ENCODE measurements around the gene ERC1.
"Not testable (repeated sequence)": the region's sequence is repeated elsewhere in the genome, so short reads cannot be mapped to it uniquely, and the experiment has no call there.

The ERC1 gene

DNA sequence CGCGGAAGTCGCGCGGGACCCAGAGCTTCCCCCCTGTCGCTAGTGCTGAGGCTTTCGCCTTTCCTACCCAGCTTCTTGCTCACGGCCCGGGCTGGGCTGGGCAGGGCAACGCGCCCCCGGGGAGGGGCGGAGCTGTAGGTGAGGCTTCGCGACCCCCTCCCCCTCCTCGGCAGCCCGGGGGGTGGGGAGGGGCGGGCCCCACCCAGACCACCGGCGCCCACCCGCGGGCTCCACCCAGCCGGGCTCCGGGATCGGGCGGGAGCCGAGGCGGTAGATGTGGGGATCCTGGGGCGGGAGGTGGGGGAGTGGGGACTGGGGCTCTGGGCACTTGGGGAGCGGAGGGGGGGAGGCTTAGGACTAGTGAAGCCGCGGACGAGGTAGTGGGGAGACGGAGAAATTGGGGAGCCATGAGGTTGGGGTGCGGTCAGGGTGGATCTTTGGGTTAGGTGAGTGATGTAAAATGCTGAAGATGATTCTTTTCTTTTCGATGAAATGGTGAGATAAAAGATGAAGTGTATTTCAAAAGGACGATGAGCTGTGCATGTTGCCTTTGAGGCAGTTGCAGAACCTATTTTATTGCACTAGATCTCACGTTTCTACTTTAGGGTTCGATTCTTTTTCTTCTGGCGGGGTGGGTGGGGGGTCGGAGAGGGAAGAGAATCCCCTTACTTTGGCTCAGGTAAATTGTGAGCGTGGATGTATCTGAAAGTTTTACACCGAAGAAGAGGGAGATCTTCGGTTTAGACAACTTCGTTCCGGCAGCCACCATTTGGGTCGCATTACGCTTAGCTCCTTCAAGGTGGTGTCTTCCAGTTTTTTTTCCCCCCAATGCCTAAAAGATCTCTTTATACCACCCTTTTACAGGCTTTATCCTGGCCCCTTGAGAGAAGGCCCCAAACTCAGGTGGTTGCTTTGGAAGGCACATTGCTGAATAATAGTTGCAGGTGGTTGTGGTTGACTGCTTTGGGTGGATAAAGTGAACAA, 619 bp downstream of the ERC1 start:
- TF ChIP-seq, protein P1, sequence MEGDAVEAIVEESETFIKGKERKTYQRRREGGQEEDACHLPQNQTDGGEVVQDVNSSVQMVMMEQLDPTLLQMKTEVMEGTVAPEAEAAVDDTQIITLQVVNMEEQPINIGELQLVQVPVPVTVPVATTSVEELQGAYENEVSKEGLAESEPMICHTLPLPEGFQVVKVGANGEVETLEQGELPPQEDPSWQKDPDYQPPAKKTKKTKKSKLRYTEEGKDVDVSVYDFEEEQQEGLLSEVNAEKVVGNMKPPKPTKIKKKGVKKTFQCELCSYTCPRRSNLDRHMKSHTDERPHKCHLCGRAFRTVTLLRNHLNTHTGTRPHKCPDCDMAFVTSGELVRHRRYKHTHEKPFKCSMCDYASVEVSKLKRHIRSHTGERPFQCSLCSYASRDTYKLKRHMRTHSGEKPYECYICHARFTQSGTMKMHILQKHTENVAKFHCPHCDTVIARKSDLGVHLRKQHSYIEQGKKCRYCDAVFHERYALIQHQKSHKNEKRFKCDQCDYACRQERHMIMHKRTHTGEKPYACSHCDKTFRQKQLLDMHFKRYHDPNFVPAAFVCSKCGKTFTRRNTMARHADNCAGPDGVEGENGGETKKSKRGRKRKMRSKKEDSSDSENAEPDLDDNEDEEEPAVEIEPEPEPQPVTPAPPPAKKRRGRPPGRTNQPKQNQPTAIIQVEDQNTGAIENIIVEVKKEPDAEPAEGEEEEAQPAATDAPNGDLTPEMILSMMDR (IDR thresholded peaks at IDR 0.05; ENCODE audit: insufficient read depth, low read depth, low read length, missing control alignments): no peak
- H3K4me3 ChIP-seq (ENCODE audit: low read length): peak overlapping the region; percentile 77
- no peak for DNase-seq (ENCODE audit: low read depth)

DNA sequence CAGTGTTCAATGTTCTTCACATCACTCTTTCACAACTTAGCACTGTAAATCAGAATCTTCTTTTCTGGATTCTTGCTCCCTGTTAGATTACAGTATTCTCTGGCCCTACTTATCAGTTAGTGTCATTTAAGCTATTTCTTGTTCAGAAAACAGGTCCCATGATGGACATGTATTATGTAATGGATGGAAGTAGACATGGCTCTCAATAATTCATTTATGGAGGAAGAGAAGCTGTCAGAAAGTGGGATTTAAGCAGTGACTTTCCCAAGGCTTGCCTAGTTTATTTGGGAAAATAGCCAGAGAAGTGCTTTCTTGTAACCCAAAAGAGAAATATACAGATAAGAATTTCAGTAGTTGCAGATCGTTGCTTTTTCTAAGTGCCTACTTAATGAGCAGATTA, 1.6 kb downstream of the ERC1 start:
- TF ChIP-seq, protein P1 (IDR thresholded peaks at IDR 0.05; ENCODE audit: insufficient read depth, low read depth, low read length, missing control alignments): no peak
- H3K4me3 ChIP-seq (ENCODE audit: low read length): peak overlapping the region; percentile 77
- DNase-seq (ENCODE audit: low read depth): no peak

DNA sequence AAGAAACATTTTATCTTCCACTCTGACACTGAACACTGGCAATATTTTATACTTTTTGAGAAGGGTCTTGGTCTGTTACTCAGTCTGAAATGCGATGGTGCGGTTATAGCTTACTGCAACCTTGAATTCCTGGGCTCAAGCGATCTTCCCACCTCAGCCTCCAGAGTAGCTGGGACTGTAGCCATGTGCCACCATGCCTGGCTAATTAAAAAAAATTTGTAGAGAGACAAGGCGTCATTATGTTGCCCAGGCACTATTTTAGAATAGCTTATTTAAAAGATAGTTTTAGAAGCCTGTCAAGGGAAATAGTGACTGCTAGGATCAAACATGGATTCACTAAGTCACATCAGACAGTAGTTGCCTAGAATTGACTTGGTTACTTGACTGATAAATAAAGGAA, 5.9 kb downstream of the ERC1 start:
- TF ChIP-seq, protein P1 (IDR thresholded peaks at IDR 0.05; ENCODE audit: insufficient read depth, low read depth, low read length, missing control alignments): no peak
- no peak for DNase-seq (ENCODE audit: low read depth)
- no peak overlapping the region for H3K4me3 ChIP-seq (ENCODE audit: low read length)

DNA sequence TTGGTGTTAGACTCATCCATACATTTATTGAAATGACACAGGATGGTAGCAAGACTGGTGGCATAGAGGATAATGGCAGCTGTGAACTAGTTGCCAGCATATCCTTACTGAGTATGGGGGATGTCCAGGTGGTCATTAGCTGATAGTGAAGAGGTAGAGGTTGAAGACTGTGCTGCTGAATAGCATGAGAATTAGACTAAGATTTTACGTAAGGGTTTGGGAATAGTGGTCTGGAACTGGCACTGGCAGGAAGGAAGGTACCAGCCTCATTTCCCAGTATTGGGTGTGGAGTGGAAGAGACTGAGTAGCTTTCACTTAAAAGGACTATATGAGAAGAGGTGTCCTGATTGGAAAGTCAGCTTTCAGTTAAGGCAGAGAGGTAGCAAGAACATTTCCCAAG, 6.5 kb downstream of the ERC1 start:
- no peak overlapping the region for H3K4me3 ChIP-seq (ENCODE audit: low read length)
- TF ChIP-seq, protein P1 (IDR thresholded peaks at IDR 0.05; ENCODE audit: insufficient read depth, low read depth, low read length, missing control alignments): no peak
- no peak for DNase-seq (ENCODE audit: low read depth)

DNA sequence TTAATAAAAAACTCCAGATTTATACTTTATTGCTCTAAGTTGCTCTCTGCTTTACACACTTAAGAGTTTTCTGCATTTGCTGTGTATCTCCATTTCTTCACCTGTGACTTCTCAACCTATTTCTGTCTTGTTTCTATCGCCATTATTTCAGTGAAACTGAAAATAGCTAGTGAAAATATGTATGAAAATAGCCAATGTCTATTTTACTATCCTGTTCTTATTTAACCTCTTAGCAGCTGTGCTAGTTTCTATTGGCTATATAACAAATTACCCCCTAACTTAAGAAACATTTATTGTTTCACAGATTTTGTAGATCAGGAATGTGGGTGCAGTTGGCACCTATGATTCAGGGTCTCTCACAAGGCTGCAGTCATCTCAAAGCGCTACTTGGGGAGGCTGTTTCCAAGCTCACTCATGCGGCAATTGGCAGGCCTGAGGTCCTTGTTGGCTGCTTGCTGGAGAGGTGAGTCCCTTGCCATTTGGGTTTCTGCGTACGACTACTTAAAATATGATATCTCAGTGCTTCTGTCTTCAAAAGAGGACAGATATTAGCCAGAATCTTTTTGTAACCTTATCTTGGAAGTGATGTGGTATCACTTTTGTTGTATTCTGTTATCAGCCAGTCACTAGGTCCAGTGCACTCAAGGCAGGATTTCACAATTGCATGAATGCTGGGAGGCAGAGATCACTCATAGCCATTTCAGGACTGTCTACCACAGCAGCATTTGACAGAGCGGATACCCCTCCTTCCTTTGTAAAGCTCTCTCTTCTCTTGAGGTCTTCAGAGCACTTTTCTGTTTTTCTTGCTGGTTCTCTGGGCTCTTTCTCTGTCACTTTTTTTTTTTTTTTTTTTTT, 7.2 kb downstream of the ERC1 start:
- TF ChIP-seq, protein P1 (IDR thresholded peaks at IDR 0.05; ENCODE audit: insufficient read depth, low read depth, low read length, missing control alignments): no peak
- no peak for DNase-seq (ENCODE audit: low read depth)
- H3K4me3 ChIP-seq (ENCODE audit: low read length): no peak overlapping the region

DNA sequence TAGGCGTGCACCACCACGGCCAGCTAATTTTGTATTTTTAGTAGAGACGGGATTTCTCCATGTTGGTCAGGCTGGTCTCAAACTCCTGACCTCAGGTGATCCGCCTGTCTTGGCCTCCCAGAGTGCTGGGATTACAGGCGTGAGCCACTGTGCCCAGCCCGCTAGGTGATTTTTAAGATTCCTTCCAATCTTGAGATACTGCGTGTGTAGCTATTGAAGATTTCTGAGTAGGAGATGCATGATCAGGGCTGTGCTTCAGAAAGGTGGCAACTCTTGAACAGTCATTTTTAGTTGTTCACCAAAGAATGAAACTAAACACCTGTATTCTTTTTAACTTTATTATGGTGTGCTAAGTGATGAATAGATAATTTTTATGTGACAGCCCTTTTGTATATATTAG, 8.7 kb downstream of the ERC1 start:
- DNase-seq (ENCODE audit: low read depth): not testable (repeated sequence)

DNA sequence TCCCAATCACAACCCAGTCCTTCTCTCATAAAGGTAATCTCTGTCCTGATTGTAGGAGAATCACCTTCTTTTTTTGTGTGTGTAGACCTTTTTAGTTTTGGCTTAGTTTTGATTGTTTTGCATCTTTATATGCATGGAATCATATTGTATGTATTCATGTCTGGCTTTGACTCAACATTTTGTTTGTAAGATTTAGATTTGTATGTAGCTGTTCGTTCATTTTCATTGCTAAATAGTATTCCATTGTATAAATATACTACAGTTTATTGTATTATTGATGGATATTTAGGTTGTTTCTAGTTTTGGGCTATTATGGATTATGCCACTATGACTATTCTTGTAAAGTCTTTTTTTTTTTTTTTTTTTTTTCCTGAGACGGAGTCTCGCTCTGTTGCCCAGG, 10.5 kb downstream of the ERC1 start:
- TF ChIP-seq, protein P1 (IDR thresholded peaks at IDR 0.05; ENCODE audit: insufficient read depth, low read depth, low read length, missing control alignments): no peak
- no peak overlapping the region for H3K4me3 ChIP-seq (ENCODE audit: low read length)
- DNase-seq (ENCODE audit: low read depth): no peak

More for the DNA sequence above, 8.7 kb downstream of the ERC1 start:
- not testable (repeated sequence) for H3K4me3 ChIP-seq (ENCODE audit: low read length)
